NCI-H1048 (cell line): Measurements from ENCODE around the gene HPSE2.
"Not testable (repeated sequence)": the region's sequence is repeated elsewhere in the genome, so short reads cannot be mapped to it uniquely, and the experiment has no call there.

Source experiments
- DNase-seq: peaks from one replicate; lab custom pipeline; 2025; lab: John Stamatoyannopoulos, UW

The HPSE2 gene

DNA sequence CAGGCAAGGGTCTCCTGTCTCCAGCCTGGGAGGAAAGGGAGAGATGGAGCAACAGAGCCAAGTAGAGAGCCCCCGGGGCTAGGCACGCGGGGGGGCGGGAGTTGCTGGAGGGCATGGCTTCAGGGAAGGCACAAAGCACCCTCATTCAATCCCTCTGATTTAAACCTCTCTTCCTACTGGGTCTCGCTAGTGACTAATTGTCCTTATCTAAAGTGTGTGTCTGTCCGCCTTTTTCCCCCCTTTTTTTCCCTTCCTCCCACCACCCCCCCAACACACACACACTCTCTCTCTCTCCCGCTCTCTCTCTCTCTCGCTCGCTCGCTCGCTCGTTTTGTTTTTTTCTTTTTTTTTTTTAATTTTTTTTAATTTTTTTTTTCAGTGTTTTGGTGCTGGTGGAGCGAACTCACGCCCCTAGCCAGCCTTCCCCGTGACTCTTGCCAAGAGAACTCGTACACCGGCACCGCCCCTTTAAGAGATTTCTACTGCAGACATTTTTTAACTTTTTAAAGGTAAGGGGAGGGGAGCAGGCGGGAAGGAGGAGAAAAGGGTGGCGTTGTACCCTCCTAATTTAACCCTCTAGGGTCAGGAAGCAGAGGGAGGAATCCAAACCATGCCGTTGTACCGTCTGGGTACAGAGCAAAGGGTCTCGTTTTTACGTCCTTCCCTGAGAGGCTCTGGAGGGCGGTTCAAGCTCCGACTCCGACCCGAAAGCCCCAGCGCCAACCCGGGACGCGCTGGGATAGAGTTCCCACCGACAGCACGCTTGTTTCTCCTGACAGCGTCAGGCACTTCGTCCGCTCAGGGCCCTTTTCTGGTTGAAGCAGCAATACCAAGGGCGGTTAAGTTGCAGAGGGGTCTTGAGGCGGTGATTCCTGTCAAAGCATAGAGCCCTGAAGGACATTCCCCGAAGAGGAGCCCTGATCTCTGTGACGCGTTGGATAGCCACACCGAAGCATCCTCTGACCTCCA is at the start of gene HPSE2:
HPSE2 (minus strand) TSS at position 195 of the 969 bp plus-strand sequence.
- DNase-seq, result no peak

GRCh38 chr10:99280472-99280871 is 44.8 kb upstream of the HPSE2 start:
- peak; percentile 24 for DNase-seq

- DNase-seq, result peak; percentile 86
These were observed 44.0 kb upstream of the HPSE2 start for GRCh38 chr10:99279626-99280111.

DNA sequence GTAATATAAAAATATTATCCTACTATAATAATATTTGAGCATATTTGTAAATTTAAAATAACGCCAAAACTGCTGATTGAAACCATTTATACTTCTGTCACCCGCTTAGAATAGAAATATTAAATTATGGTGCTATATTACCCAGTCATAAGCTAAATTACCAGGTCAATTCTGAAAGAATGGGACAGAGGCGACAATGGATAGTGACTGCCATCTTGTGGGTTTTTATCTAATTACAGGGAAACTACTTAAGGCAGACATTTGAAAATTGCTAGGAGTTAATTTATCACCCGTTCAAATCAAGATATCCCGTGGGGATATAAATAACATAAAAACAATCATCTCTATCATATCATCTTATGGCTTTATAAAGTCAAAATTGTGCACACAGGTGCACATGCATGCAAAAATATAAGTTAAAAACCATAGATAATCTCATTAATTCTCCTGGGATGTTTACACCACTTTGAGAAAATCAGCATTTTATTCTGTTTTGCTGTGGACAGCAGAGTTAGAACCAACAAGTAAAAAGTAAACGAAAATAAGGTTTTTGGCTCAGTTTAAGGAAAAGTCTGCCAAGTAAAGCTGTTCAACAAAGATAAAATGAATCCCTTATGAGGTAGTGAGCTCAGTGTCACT is 41.3 kb upstream of the HPSE2 start:
- DNase-seq, result no peak

DNA sequence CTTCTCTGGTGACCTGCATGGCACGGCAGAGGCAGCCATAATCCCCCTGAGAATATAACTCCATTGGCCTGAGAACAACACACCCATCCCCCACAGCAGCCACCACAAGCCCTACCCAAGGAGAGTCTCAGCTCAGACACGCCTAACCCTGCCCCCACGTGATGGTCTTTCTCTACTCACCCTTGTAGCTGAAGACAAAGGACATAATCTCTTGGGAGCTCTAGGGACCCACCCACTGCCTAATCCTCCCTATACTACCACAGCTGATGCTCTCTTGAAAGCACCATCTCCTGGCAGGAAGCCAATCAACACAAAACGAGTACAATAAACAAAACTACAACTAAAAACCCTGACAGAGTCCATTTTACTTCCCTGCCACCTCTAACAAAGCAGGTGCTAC is 30.7 kb upstream of the HPSE2 start:
- no peak for DNase-seq

GRCh38 chr10:99248824-99249223 is 13.2 kb upstream of the HPSE2 start:
- DNase-seq, result no peak

- DNase-seq, result not testable (repeated sequence)
These were observed 12.2 kb upstream of the HPSE2 start for GRCh38 chr10:99247893-99248292.

- DNase-seq, result no peak
These were observed 1.1 kb upstream of the HPSE2 start for GRCh38 chr10:99236627-99237309.

- no peak for DNase-seq
These were observed 628 bp downstream of the HPSE2 start for GRCh38 chr10:99234791-99235657.

- DNase-seq, result no peak
These were observed 1.4 kb downstream of the HPSE2 start for GRCh38 chr10:99234041-99234790.

DNA sequence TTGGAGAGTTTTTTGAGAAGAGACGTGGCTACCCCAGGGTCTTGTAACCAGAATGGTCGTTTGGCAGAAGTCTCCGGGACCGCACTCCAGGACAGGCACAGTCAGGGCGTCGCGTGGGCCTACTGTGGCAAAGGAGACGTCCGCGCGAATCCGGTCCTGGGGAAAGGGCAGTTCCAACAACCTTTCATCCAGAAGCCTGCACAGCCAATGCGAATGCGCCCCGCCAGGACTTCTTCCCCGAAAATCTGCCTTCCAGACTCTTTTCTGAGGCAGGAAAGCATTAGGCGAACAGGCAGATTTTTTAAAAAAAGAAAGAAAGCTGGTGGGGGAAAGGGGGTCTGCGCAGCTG is 2.0 kb downstream of the HPSE2 start:
- DNase-seq, result no peak

- DNase-seq, result no peak
These were observed 2.5 kb downstream of the HPSE2 start for GRCh38 chr10:99233000-99233688.

GRCh38 chr10:99232360-99232999 is 3.2 kb downstream of the HPSE2 start:
- no peak for DNase-seq

DNA sequence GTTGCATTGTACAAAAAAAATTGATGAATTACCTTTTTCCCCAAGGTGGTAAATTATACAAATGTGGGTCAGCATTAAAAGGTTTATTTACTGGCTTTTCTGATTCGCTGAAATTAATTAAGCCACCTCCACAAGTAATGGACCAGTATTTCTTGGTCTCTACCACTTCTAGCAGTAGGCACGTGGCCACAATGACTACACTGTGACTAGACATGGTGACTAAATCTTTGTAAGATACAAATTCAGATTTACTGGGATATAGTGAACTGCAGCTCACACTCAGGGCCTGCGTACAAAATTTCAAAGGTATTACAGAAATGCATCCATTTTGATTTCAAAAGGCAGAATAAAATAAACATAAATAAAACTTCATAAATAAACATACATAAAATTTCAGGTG is 10.9 kb downstream of the HPSE2 start:
- no peak for DNase-seq

DNA sequence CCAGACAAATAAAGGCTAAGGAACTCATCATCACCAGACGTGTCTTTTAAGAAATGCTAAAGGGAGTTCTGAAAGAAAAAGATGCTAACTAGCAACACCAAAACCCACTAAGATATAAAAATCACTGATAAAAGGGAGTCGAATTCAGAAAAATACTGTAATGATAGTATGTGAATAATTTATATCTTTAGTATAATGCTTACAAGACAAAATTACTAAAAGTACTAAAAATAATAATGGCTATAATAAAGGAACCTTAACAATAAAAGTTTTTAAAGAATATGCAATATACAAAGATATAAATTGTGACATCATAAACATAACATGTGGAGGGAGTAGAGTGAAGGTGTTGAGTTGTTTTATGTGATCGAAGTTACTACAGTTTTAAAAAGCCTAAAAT is 28.3 kb downstream of the HPSE2 start:
- no peak for DNase-seq

- DNase-seq, result no peak
These were observed 32.3 kb downstream of the HPSE2 start for GRCh38 chr10:99203310-99203709.

DNA sequence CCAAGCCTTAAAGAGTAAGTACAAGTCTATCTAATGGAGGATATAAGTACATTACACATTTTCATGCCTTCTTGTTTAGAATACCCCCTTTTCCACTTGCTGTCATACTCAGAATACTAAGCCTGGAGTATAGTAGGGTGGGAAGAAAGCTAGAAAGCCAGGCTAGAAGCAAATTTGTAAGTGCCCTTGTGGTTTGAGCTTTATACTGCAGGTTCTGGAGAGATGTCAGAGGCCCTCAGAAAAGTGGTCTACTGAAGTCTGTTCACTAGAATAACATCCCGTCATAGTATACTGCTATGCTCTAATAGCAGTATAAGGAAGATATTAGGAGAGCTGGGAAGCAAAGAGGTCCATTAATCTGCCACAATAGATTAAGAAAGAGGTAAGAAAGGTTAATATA is 62.7 kb downstream of the HPSE2 start:
- no peak for DNase-seq

DNA sequence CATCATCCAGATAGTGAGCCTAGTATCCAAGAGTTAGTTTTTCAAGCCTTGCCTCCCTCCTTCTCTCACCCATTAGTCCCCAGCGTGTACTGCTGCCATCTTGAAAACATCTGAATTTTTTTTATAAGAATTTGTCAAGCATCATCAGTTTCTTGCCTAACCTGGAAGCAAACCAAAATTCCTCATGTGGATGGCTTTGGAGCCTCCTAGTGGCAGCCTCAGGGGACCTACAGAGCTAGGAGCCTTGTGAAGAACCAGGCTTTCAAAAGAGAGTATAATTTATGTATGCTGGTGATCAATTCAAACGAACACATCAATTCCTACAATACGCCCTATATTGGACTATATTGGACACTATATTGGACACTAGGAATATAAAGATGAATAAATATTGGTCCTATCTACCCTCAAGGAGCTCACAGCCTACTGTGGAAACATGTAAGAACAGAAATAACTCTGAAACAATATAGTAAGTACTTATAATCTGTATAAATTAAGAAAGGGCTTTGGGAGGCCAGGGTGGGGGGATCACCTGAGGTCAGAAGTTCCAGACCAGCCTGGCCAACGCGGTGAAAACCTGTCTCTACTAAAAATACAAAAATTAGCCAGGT is 63.4 kb downstream of the HPSE2 start:
- no peak for DNase-seq

GRCh38 chr10:99170116-99170675 is 65.5 kb downstream of the HPSE2 start:
- DNase-seq, result peak; percentile 23
